AG04450 (cell line): ENCODE measurements around the gene TRIM71. TPM values are rescaled to one million over a fixed set of nuclear protein-coding genes. Genes with fewer than 3 reads are reported as not detected.

Experiments used
- CTCF ChIA-PET: fragments of 300-600, 350-600 bp; formaldehyde crosslinking; extraction: SDS; loops from one replicate; lab custom pipeline; 2022; ENCODE audit warnings: antibody characterized with exemption, inconsistent platforms; lab: Charles Lee
- POLR2A ChIA-PET: fragments of 350-600 bp; formaldehyde crosslinking; extraction: SDS; loops from one replicate; lab custom pipeline; 2021; ENCODE audit warnings: antibody characterized with exemption, inconsistent platforms; lab: Yijun Ruan, JAX
- DNase-seq: peaks from one replicate; pipeline ENCODE4 v3.0.0-alpha.2; 2011; ENCODE audit warnings: low read depth, low spot score
- H3K27ac ChIP-seq: one replicate; pipeline ENCODE4 v1.5.1; 2012; ENCODE audit warnings: low read depth, low read length, control low read depth
- H3K27me3 ChIP-seq: one replicate; pipeline ENCODE4 v1.6.0; 2012; ENCODE audit warnings: low read length; ENCODE audit not compliant: control insufficient read depth, insufficient read depth
- H3K4me3 ChIP-seq: 2 replicates; pipeline ENCODE4 v1.5.1; 2011; ENCODE audit warnings: mild to moderate bottlenecking, low read depth, low read length, control low read depth
- H3K9me3 ChIP-seq: 2 replicates; pipeline ENCODE4 v1.5.1; 2012; ENCODE audit warnings: low read length; ENCODE audit not compliant: control insufficient read depth, insufficient read depth
- polyA plus RNA-seq: library from polyadenylated mRNA; depleted of rRNA; stranded (reverse); fragments of >200 nt; gene quantifications from 2 replicates; pipeline ENCODE4 v1.2.3, GENCODE V29; 2011
- TF ChIP-seq, protein P1 (sequence below): IDR thresholded peaks from 2 replicates; pipeline ENCODE4 v1.5.1; 2011; ENCODE audit warnings: low read depth, low read length, control low read depth, inconsistent platforms

The TRIM71 gene
- polyA plus RNA-seq, 1 experiment, result not detected

- POLR2A ChIA-PET, result no interaction called here
- CTCF ChIA-PET, result interaction anchor here (0.6 kb wide), 1 partner anchor 532 kb away, joined by 3 read pairs; no protein-coding TSS in a partner anchor
- H3K4me3 ChIP-seq, result no peak overlapping the region
- DNase-seq, result no peak
- H3K27me3 ChIP-seq, result peaks cover 16% of the 10 kb centered on the region
- TF ChIP-seq, protein P1, sequence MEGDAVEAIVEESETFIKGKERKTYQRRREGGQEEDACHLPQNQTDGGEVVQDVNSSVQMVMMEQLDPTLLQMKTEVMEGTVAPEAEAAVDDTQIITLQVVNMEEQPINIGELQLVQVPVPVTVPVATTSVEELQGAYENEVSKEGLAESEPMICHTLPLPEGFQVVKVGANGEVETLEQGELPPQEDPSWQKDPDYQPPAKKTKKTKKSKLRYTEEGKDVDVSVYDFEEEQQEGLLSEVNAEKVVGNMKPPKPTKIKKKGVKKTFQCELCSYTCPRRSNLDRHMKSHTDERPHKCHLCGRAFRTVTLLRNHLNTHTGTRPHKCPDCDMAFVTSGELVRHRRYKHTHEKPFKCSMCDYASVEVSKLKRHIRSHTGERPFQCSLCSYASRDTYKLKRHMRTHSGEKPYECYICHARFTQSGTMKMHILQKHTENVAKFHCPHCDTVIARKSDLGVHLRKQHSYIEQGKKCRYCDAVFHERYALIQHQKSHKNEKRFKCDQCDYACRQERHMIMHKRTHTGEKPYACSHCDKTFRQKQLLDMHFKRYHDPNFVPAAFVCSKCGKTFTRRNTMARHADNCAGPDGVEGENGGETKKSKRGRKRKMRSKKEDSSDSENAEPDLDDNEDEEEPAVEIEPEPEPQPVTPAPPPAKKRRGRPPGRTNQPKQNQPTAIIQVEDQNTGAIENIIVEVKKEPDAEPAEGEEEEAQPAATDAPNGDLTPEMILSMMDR, result no peak
- no peaks in the 10 kb centered on the region; the same call in 1 of the 2 replicates for H3K9me3 ChIP-seq
- no peak overlapping the region for H3K27ac ChIP-seq
Measured at GRCh38 chr3:32890420-32891276, 72.9 kb downstream of the TRIM71 start.

DNA sequence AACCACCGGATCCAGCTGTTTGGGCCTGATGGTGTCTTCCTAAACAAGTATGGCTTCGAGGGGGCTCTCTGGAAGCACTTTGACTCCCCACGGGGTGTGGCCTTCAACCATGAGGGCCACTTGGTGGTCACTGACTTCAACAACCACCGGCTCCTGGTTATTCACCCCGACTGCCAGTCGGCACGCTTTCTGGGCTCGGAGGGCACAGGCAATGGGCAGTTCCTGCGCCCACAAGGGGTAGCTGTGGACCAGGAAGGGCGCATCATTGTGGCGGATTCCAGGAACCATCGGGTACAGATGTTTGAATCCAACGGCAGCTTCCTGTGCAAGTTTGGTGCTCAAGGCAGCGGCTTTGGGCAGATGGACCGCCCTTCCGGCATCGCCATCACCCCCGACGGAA is 73.6 kb downstream of the TRIM71 start:
- no peak overlapping the region for H3K4me3 ChIP-seq
- ChIA-PET CTCF (no interaction called here), POLR2A (no interaction called here)
- H3K27me3 ChIP-seq, result peaks cover 17% of the 10 kb centered on the region
- TF ChIP-seq, protein P1, result no peak
- H3K27ac ChIP-seq, result no peak overlapping the region
- DNase-seq, result no peak
- no peaks in the 10 kb centered on the region; the same call in 1 of the 2 replicates for H3K9me3 ChIP-seq

GRCh38 chr3:32892625-32893598 is 75.1 kb downstream of the TRIM71 start:
- DNase-seq, result no peak
- peaks cover 14% of the 10 kb centered on the region for H3K27me3 ChIP-seq
- CTCF ChIA-PET, result no interaction called here
- TF ChIP-seq, protein P1, result no peak
- H3K4me3 ChIP-seq, result no peak overlapping the region
- H3K9me3 ChIP-seq, result no peaks in the 10 kb centered on the region; the same call in 1 of the 2 replicates
- H3K27ac ChIP-seq, result no peak overlapping the region
- POLR2A ChIA-PET, result no interaction called here

DNA sequence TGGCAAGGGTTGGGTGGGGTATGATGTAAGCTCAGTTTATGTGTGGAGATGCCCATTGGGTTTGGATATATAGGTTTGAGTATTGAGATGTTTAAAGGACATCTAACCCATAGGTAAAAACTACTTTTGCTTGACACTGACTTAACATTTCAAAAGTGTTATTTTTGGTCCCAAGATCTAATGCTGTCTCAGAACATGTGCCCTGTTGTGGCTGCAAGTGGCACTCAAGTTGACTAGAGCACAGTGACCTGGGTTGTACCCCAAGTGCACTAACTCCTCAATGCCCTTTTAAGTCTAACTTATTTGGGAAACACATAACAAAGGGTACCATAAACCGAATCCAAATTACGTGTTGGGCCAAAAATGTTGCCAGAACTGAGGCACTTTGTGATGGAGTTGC is 77.2 kb downstream of the TRIM71 start:
- no peak overlapping the region for H3K27ac ChIP-seq
- TF ChIP-seq, protein P1, result no peak
- ChIA-PET POLR2A (no interaction called here), CTCF (interaction anchor here (0.6 kb wide), 1 partner anchor 179 kb away, joined by 4 read pairs; no protein-coding TSS in a partner anchor)
- no peaks in the 10 kb centered on the region; the same call in 1 of the 2 replicates for H3K9me3 ChIP-seq
- H3K4me3 ChIP-seq, result no peak overlapping the region
- DNase-seq, result no peak
- H3K27me3 ChIP-seq, result peaks cover 21% of the 10 kb centered on the region
